Mesodermal cell (in vitro differentiated cells): ENCODE measurements around the gene EFCAB8.

Experiments
- H3K27ac ChIP-seq: 2 replicates; pipeline ENCODE4 v1.7.0; 2013; ENCODE audit warnings: mild to moderate bottlenecking, low read depth, low read length, moderate library complexity; ENCODE audit not compliant: severe bottlenecking
- H3K36me3 ChIP-seq: 2 replicates; pipeline ENCODE4 v1.7.1; 2013; ENCODE audit warnings: mild to moderate bottlenecking, low read length, moderate library complexity; ENCODE audit not compliant: control insufficient read depth, insufficient read depth
- H3K4me1 ChIP-seq: one replicate; pipeline ENCODE4 v1.7.1; 2013; ENCODE audit warnings: mild to moderate bottlenecking, low read length; ENCODE audit not compliant: insufficient read depth, control insufficient read depth, poor library complexity, severe bottlenecking
- H3K4me3 ChIP-seq: 2 replicates; pipeline ENCODE4 v1.7.0; 2013; ENCODE audit warnings: low read length, control low read depth, mild to moderate bottlenecking; ENCODE audit not compliant: insufficient read depth, poor library complexity, severe bottlenecking; ENCODE audit errors: extremely low read depth
- H3K9me3 ChIP-seq: 2 replicates; pipeline ENCODE4 v1.7.1; 2013; ENCODE audit warnings: mild to moderate bottlenecking, low read length, moderate library complexity; ENCODE audit not compliant: control insufficient read depth
- WGBS, 2 experiments: methylation state at CpG; one replicate each; pipeline ENCODE4 v1.1.5; 2013; ENCODE audit warnings: missing lambda C conversion rate in 2 of 2; ENCODE audit not compliant: insufficient coverage in 2 of 2; 5-methylcytosine and 5-hydroxymethylcytosine counted together

The EFCAB8 gene

GRCh38 chr20:32978009-32978335, 119.2 kb downstream of the EFCAB8 start:
- Histone ChIP-seq H3K9me3 (no peaks in the 10 kb centered on the region), H3K36me3 (no peaks in the 10 kb centered on the region), H3K4me1 (peaks cover 2% of the 10 kb centered on the region), H3K27ac (no peak overlapping the region), H3K4me3 (no peak overlapping the region)
- 92 to 97% methylated on average over 7 of the region's 7 CpGs for WGBS, 2 experiments

GRCh38 chr20:32979201-32979998, 120.7 kb downstream of the EFCAB8 start:
- Histone ChIP-seq H3K27ac (no peak overlapping the region), H3K36me3 (no peaks in the 10 kb centered on the region), H3K9me3 (no peaks in the 10 kb centered on the region), H3K4me1 (peaks cover 2% of the 10 kb centered on the region), H3K4me3 (no peak overlapping the region)
- WGBS, 2 experiments, result 92% methylated on average over 6 of the region's 9 CpGs

GRCh38 chr20:32980131-32980941, 121.6 kb downstream of the EFCAB8 start:
- H3K9me3 ChIP-seq, result no peaks in the 10 kb centered on the region
- H3K27ac ChIP-seq, result no peak overlapping the region
- peaks cover 2% of the 10 kb centered on the region for H3K4me1 ChIP-seq
- no peaks in the 10 kb centered on the region for H3K36me3 ChIP-seq
- WGBS, 2 experiments, result 94 to 97% methylated on average over 12 to 13 of the region's 19 CpGs
- H3K4me3 ChIP-seq, result no peak overlapping the region

GRCh38 chr20:32980990-32981389, 122.3 kb downstream of the EFCAB8 start:
- 89 to 90% methylated on average over 4 to 6 of the region's 6 CpGs for WGBS, 2 experiments
- Histone ChIP-seq H3K4me1 (peaks cover 2% of the 10 kb centered on the region), H3K9me3 (no peaks in the 10 kb centered on the region), H3K27ac (no peak overlapping the region), H3K4me3 (no peak overlapping the region), H3K36me3 (no peaks in the 10 kb centered on the region)

- Histone ChIP-seq H3K36me3 (no peaks in the 10 kb centered on the region), H3K9me3 (no peaks in the 10 kb centered on the region), H3K27ac (no peak overlapping the region), H3K4me3 (no peak overlapping the region), H3K4me1 (peaks cover 3% of the 10 kb centered on the region)
- WGBS, 2 experiments, result 82 to 90% methylated on average over 9 to 10 of the region's 10 CpGs
These were observed 124.1 kb downstream of the EFCAB8 start for GRCh38 chr20:32982617-32983458.

GRCh38 chr20:32983459-32984112, 124.9 kb downstream of the EFCAB8 start:
- H3K36me3 ChIP-seq, result no peaks in the 10 kb centered on the region
- H3K4me1 ChIP-seq, result peaks cover 4% of the 10 kb centered on the region
- H3K9me3 ChIP-seq, result no peaks in the 10 kb centered on the region
- no peak overlapping the region for H3K4me3 ChIP-seq
- 90% methylated on average over 9 to 10 of the region's 12 CpGs for WGBS, 2 experiments
- no peak overlapping the region for H3K27ac ChIP-seq

- no peak overlapping the region for H3K4me3 ChIP-seq
- H3K9me3 ChIP-seq, result no peaks in the 10 kb centered on the region
- 75 to 84% methylated on average over 5 to 6 of the region's 7 CpGs for WGBS, 2 experiments
- H3K36me3 ChIP-seq, result no peaks in the 10 kb centered on the region
- no peak overlapping the region for H3K27ac ChIP-seq
- peaks cover 4% of the 10 kb centered on the region for H3K4me1 ChIP-seq
These were observed 125.5 kb downstream of the EFCAB8 start for GRCh38 chr20:32984196-32984595.

GRCh38 chr20:32984631-32985354, 126.1 kb downstream of the EFCAB8 start:
- Histone ChIP-seq H3K4me3 (no peak overlapping the region), H3K9me3 (no peaks in the 10 kb centered on the region), H3K4me1 (peaks cover 4% of the 10 kb centered on the region), H3K27ac (no peak overlapping the region), H3K36me3 (no peaks in the 10 kb centered on the region)
- WGBS, 2 experiments, result 88 to 98% methylated on average over 7 to 8 of the region's 9 CpGs

GRCh38 chr20:32985596-32985995, 126.9 kb downstream of the EFCAB8 start:
- no peaks in the 10 kb centered on the region for H3K9me3 ChIP-seq
- no peak overlapping the region for H3K27ac ChIP-seq
- H3K4me1 ChIP-seq, result peaks cover 4% of the 10 kb centered on the region
- H3K4me3 ChIP-seq, result no peak overlapping the region
- H3K36me3 ChIP-seq, result no peaks in the 10 kb centered on the region
- WGBS, 2 experiments, result 92 to 97% methylated on average over 3 to 6 of the region's 6 CpGs
